Measurements from ENCODE around the gene CELSR1.

CELSR1 gene

DNA sequence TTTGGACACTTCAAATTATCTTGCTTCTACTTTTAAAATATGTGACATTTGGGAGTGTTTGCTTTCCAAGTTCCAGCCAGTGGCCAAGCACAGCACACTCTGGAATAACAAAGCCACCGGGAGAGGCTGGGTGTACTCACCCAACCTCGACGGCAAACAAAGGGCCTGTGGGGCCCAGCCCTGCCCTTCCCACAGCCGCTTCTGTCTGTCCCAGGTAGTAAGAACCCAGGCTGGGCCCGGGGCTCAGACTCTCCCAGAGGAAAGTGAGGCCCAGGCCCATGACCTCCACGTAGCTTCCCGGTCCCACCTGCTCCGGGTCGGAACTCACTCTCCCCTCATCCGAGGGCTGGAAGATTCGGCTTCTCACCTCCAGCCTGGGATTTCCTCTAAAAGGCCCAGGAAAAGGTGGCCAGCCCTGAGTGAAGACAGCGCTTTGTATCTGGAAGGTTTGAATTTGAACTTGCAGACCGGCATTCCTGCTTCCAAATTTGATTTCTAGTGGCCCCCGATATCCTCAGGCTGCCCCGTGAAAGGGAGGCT lies 93.5 kb downstream of the CELSR1 start:
- TF ChIP-seq CTCF (IDR thresholded peaks at IDR 0.05; ENCODE audit: control extremely low read depth, extremely low read depth, low read depth, missing control alignments): no peak
- ChIA-PET CTCF (interaction anchor here (0.9 to 1.3 kb wide), 2 partner anchors 10 to 16 kb away, joined by 3 read pairs; no protein-coding TSS in a partner anchor), POLR2A (no interaction called here)
- no peak for DNase-seq (ENCODE audit: extremely low spot score)

GRCh38 chr22:46442217-46442853 lies 95.1 kb downstream of the CELSR1 start:
- ChIA-PET CTCF (no interaction called here), POLR2A (no interaction called here)

GRCh38 chr22:46439576-46440465 lies 97.6 kb downstream of the CELSR1 start:
- no peak for TF ChIP-seq CTCF (IDR thresholded peaks at IDR 0.05; ENCODE audit: control extremely low read depth, extremely low read depth, low read depth, missing control alignments)
- ChIA-PET POLR2A (no interaction called here), CTCF (no interaction called here)
- no peak for DNase-seq (ENCODE audit: extremely low spot score)

More at GRCh38 chr22:46442217-46442853, 95.1 kb downstream of the CELSR1 start:
- no peak for TF ChIP-seq CTCF (IDR thresholded peaks at IDR 0.05; ENCODE audit: control extremely low read depth, extremely low read depth, low read depth, missing control alignments)
- no peak for DNase-seq (ENCODE audit: extremely low spot score)

DNA sequence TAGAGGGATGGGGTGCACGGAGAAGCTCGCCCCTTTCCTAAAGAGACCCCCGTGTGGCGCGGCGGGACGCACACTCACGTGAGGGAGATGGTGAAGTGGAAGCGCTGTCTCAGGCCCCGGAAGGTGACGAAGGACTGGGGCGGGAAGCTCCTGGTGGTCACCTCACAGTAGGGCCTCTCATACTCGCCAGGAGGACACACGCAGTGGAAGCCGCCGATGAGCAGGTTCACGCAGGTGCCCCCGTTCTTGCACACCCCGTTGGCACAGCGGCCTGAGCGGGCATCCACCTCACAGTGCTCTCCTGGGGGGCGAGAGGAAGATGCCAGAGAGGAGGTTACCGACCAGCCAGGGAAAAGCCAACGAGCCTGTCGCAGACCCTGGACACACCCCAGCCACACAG lies 98.3 kb downstream of the CELSR1 start:
- POLR2A ChIA-PET: no interaction called here
- CTCF ChIA-PET: no interaction called here
- DNase-seq (ENCODE audit: extremely low spot score): no peak
- TF ChIP-seq CTCF (IDR thresholded peaks at IDR 0.05; ENCODE audit: control extremely low read depth, extremely low read depth, low read depth, missing control alignments): no peak

GRCh38 chr22:46437671-46438440 lies 99.6 kb downstream of the CELSR1 start:
- no peak for TF ChIP-seq CTCF (IDR thresholded peaks at IDR 0.05; ENCODE audit: control extremely low read depth, extremely low read depth, low read depth, missing control alignments)
- POLR2A ChIA-PET: no interaction called here
- no peak for DNase-seq (ENCODE audit: extremely low spot score)
- CTCF ChIA-PET: interaction anchor here (0.6 kb wide), 1 partner anchor 70 kb away, joined by 3 read pairs; no protein-coding TSS in a partner anchor

DNA sequence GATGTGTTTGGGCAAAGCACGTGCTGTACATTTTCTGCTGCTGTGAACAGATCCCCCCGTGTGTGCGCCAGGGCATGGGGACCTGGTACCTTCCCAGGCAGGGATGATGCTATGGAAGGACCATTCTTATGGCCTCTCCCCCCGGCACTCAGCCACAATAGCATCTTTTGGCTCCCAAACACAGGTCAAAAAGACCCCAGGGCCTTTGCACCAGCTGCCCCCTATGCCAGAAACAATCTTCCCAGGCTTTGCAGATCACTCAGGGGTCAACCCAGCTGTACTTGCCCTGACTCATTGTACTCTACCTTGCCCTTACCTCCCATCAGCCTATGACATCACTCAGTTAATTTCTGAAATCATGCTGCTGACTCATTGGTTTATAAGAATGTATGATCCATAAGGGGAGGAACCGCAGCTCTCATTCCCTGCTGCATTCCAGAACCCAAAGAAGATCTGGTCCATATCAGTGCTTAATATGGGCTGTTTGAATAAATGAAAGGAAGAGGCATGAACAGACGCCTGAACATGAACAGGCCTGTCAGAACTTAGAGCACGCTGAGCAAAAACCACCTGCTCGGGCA lies 100.7 kb downstream of the CELSR1 start:
- no peak for DNase-seq (ENCODE audit: extremely low spot score)
- ChIA-PET POLR2A (no interaction called here), CTCF (no interaction called here)
- TF ChIP-seq CTCF (IDR thresholded peaks at IDR 0.05; ENCODE audit: control extremely low read depth, extremely low read depth, low read depth, missing control alignments): no peak

Data from GM10248 (cell line).